IPS-18c (cell line): ENCODE data around the gene SH2B3.
"Not testable (repeated sequence)": the region's sequence is repeated elsewhere in the genome, so short reads cannot be mapped to it uniquely, and the experiment has no call there.

Source experiments
- H3K4me3 ChIP-seq: 2 replicates; pipeline ENCODE4 v1.7.0; 2013; ENCODE audit warnings: low read depth, mild to moderate bottlenecking, low read length, moderate library complexity; ENCODE audit not compliant: insufficient read depth
- H3K9me3 ChIP-seq: one replicate; pipeline ENCODE4 v1.6.1; 2013; ENCODE audit warnings: mild to moderate bottlenecking, low read length, moderate library complexity; ENCODE audit not compliant: control insufficient read depth, insufficient read depth

Gene SH2B3

DNA sequence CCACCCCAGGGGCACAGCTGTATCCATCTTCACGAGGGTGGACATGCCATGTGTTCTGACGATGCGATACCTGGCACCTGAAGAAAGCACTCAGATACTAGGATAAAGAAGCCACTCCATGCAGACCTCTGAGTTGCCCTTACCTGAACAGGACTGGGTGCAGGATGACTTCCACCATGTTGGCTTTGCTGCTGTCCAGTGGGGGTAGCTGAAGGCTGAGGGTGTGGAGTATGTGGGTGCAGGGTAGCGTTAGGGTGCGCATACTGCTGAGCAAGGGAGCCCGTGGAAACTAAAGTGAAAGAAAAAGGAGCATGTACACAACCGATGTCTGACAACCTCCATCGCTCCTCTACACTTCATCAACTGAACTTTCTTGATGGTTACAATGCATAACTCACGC is 51.3 kb downstream of the SH2B3 start:
- Histone ChIP-seq H3K9me3 (no peaks in the 10 kb centered on the region), H3K4me3 (no peak overlapping the region)

- H3K4me3 ChIP-seq, result no peak overlapping the region
Measured at GRCh38 chr12:111457577-111457976, 51.9 kb downstream of the SH2B3 start.

DNA sequence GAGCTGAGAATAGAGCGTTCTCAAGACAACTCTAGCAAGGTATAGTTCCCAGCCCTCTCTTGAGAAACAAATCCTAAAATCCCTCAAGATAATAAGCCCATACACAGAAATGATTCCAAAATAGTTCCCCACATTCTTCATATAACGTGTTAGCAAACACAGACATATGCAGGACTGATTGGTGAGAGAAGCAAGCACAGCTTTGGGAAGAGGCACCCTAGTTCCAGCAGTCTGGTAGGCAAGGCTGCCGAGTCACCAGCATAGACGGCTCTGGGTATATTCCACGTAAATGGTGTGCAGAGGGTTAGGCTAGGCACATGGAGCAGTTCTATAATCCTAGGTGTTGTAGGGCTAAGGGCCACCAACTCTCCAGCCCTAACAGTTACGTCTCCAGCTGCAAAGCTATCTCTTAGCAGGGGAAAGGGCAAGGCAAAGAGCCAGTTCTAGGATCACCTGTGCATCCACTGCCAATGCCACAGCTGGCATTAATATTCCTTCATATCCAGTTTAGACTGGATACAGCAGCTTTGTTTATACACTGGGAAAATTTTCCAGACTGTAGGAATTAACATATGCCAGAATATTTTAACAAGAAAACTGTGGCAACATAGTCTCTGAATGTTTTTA is 52.9 kb downstream of the SH2B3 start:
- H3K9me3 ChIP-seq, result no peaks in the 10 kb centered on the region
- H3K4me3 ChIP-seq, result no peak overlapping the region

More at GRCh38 chr12:111457577-111457976, 51.9 kb downstream of the SH2B3 start:
- no peaks in the 10 kb centered on the region for H3K9me3 ChIP-seq

GRCh38 chr12:111460111-111460510 is 54.4 kb downstream of the SH2B3 start:
- not testable (repeated sequence) for H3K4me3 ChIP-seq, H3K9me3 ChIP-seq

DNA sequence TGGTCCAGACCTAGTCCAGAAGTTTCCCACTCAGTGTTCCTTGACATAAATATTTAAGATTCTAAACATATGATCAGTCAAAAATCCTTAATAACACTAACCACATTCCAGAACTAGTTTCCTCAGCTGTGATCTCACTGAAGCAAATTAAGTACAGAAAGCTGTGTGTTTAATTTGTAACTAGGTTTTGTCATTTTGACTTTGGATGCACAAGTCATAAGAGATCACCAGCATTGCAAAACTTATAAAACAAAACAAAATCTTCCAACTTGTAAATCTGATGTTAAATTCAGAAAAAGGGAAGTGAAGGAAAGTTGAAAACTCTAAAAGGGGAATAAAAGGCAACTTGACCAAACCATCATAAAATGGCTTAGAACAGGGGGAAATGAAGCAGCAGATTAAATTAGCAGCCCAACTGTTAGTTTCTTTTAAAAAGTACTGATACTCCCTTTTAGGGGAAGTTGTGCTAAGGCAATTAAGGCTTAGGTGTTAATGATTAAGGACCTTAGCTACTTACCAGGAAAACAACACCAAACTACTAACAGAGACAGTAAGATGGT is 56.6 kb downstream of the SH2B3 start:
- Histone ChIP-seq H3K9me3 (no peaks in the 10 kb centered on the region), H3K4me3 (no peak overlapping the region)

DNA sequence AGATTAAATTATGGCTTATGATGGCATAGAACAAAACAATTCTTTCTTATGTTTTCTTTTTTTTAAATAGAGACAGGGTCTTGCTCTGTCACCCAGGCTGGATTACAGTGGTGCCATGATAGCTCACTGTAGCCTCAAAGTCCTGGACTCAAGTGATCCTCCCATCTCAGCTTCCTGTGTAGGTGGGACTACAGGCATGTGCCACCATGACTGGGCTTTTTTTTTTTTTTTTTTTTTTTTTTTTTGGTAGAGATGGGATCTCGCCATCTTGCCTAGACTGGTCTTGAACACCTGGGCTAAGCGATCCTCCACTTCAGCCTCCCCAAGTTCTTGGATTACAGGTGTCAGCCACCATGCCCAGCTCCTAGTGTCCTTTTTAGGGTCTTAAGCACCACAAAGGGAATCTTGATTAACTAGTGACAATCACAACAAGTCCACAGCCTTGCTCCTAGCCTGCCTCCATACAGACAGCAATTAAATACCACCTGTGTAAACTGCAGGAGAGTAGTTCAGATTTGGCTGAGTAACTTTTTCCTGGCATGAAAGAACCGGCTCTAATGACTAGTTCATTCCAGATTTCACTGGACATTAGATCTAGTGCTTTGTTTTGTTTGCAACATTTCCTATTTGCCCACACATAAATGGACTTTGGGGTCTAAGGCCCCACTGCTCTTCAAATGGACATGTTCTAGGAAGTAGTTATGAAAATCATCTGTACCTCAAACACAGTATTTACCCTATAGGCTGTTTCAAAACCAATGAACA is 61.6 kb downstream of the SH2B3 start:
- no peaks in the 10 kb centered on the region for H3K9me3 ChIP-seq
- H3K4me3 ChIP-seq, result no peak overlapping the region

GRCh38 chr12:111467857-111468241 is 62.1 kb downstream of the SH2B3 start:
- no peak overlapping the region for H3K4me3 ChIP-seq
- H3K9me3 ChIP-seq, result no peaks in the 10 kb centered on the region

DNA sequence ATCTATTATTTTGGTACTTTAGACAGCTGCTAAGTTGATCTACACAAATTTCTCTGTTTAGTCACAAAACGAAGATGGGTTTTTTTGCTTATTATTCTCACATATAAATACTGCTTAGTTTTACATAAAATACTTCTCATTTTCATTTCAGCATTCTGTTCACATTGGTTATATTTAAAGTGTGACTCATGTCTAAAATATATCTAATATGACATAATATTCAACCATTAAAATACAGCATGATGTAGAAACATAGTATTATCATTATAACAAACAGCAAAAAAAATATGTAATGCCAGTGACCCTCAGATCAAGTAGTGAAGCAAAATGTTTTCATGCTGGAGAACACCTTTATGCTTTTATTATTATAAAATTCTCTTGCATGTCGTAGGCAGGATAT is 63.7 kb downstream of the SH2B3 start:
- Histone ChIP-seq H3K9me3 (no peaks in the 10 kb centered on the region), H3K4me3 (no peak overlapping the region)

DNA sequence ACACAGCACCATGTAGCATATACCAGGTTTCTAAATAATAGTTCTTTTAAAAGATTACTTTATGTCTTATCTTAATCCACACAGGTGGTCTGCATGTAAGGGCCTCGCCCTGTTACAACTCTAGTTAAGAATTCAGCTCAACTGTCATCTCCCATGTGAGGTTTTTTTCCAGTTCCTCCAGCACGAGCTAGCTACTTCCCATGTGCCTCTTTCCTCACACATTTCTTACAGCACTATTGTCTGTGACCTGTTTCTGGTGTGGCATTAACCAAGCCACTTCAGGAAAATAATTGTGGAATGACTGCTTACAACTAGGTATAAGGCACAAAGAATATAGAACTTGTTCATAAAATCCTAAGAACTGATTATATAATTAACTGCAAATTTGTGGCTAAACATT is 65.5 kb downstream of the SH2B3 start:
- H3K4me3 ChIP-seq, result no peak overlapping the region
- no peaks in the 10 kb centered on the region for H3K9me3 ChIP-seq

GRCh38 chr12:111482462-111482861 is 76.7 kb downstream of the SH2B3 start:
- Histone ChIP-seq H3K4me3 (no peak overlapping the region), H3K9me3 (no peaks in the 10 kb centered on the region)

- Histone ChIP-seq H3K9me3 (no peaks in the 10 kb centered on the region), H3K4me3 (no peak overlapping the region)
Measured at GRCh38 chr12:111488271-111488670, 82.5 kb downstream of the SH2B3 start.

DNA sequence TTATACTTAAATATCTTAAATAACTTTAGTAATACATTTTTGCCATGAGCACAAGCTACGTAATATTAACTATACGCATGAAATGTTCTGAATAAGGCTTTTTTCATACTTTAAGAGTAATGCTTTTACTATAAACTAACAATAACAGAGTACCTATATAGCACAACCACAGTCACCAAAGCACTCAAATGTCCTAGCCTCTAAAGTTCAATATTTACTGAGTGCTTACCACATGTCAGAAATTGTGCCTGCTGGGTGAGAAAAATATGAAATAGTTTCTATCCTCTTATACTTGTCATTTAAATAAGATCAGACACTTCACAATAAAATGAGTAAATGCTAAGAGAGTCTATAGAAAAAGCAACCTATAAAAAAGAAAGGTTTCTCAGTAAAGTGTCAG is 83.1 kb downstream of the SH2B3 start:
- H3K4me3 ChIP-seq, result no peak overlapping the region
- H3K9me3 ChIP-seq, result no peaks in the 10 kb centered on the region

DNA sequence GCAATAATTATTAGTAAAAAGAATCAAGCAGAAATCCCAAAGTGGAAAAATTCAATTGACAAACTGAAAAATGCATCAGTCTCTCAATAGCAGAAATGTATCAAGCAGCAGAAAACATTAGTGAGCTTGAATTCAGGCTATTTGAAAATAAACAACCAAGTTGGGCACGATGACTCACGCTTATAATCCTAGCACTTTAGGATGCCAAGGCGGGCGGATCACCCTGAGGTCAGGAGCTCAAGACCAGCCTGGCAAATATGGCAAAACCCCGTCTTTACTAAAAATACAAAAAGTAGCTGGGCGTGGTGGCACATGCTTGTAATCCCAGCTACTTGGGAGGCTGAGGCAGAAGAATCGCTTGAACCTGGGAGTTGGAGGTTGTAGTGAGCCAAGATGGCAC is 87.3 kb downstream of the SH2B3 start:
- H3K9me3 ChIP-seq, H3K4me3 ChIP-seq: not testable (repeated sequence)

GRCh38 chr12:111494676-111495075 is 89.0 kb downstream of the SH2B3 start:
- Histone ChIP-seq H3K4me3 (no peak overlapping the region), H3K9me3 (no peaks in the 10 kb centered on the region)
